Small intestine (tissue), 7 donors: Measurements from ENCODE around the gene B4GALT3. TPM values are rescaled to one million over a fixed set of nuclear protein-coding genes. Genes with fewer than 3 reads are reported as not detected.
A peak's percentile ranks its signal among the peaks of the same experiment; 100 is the strongest.

ENCODE experiments used
- DNase-seq, 2 donors: peaks; one replicate each; pipeline versions ENCODE4 v3.0.0 to v3.0.0-alpha.2; 2013
- FAIRE-seq: peaks from 2 replicates; lab custom pipeline; 2012; peaks lifted over from hg19 to GRCh38; lab: Jason Lieb, UNC
- H3K27ac ChIP-seq, 3 donors: one replicate each; pipeline ENCODE4 v1.5.1; 2013; ENCODE audit warnings: low read length in 2 of 3, mild to moderate bottlenecking in 2 of 3, control low read depth in 1 of 3, inconsistent platforms in 1 of 3, low read depth in 1 of 3, moderate library complexity in 1 of 3
- H3K27me3 ChIP-seq, 3 donors: one replicate each; pipeline ENCODE4 v1.6.1; 2013; ENCODE audit warnings: low read length in 3 of 3, inconsistent platforms in 1 of 3; ENCODE audit not compliant: control insufficient read depth in 3 of 3, insufficient read depth in 3 of 3
- H3K36me3 ChIP-seq, 3 donors: one replicate each; pipeline ENCODE4 v1.6.1; 2013; ENCODE audit warnings: low read length in 3 of 3, inconsistent platforms in 1 of 3, low read depth in 1 of 3, mild to moderate bottlenecking in 1 of 3, moderate library complexity in 1 of 3; ENCODE audit not compliant: control insufficient read depth in 3 of 3, insufficient read depth in 2 of 3
- H3K4me1 ChIP-seq, 3 donors: one replicate each; pipeline ENCODE4 v1.6.1; 2013; ENCODE audit warnings: low read length in 2 of 3, inconsistent platforms in 1 of 3, low read depth in 1 of 3, mild to moderate bottlenecking in 1 of 3, moderate library complexity in 1 of 3; ENCODE audit not compliant: control insufficient read depth in 3 of 3, insufficient read depth in 2 of 3
- H3K4me3 ChIP-seq, 3 donors: one replicate each; pipeline ENCODE4 v1.5.1; 2013; ENCODE audit warnings: low read length in 3 of 3, control low read depth in 1 of 3, inconsistent platforms in 1 of 3, low read depth in 1 of 3, mild to moderate bottlenecking in 1 of 3, moderate library complexity in 1 of 3
- H3K9me3 ChIP-seq, 2 donors: one replicate each; pipeline ENCODE4 v1.6.1; 2013; ENCODE audit warnings: low read depth in 1 of 2, low read length in 1 of 2; ENCODE audit not compliant: control insufficient read depth in 2 of 2, insufficient read depth in 1 of 2
- WGBS, 3 donors: extraction: QIAGEN DNeasy Blood & Tissue Kit; methylation state at CpG; one replicate each; pipeline ENCODE4 v1.1.7; 2013; 5-methylcytosine and 5-hydroxymethylcytosine counted together
- polyA plus RNA-seq, 4 donors: library from polyadenylated mRNA; stranded (reverse) in 3 of 4; unstranded in 1 of 4; fragments of 200-250 nt in 3 of 4; fragments of 120-200 nt in 1 of 4; gene quantifications; one replicate each; pipeline versions ENCODE4 v1.2.1 to v1.2.3, GENCODE V29; 2013
- donor health status: healthy with polysubstance abuse.
- donor health status: control.
- donor health status: control.
- donor health status: Bipolar disorder and iron deficiency.
- donor health status: healthy.

The B4GALT3 gene
- polyA plus RNA-seq, 4 donors, result 16.5 to 38.0 (median 29.7) TPM

DNA sequence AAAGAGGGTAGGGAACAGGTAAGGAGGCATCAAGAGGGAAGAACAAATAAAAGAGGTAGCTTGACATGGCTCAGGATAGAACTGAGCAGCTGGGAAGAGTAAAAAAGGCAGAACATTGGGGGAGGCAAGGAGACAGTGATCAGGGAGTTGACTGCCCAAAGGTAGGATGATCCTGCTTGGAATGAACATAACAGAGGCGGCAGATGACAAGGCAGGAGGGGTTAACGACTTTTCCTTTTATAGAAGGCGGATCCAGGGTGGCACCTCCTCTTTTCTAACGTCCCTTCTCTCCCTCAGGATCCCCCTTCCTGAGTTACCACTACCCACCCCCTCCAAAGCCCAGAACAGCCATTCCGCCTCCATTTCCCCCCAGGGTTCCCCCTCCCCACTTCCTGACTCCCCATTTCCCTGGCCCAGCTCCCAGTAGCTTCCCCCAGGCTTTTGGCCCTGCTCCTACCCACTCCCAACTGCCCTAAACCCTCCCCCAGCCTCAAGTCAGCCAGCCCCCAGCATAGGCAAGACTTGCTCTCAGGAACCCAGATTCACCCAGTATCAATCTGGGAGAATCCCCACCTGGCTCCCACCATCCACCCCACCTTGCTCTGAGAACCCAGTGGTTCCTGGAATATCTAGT, 22.3 kb upstream of the B4GALT3 start:
- Histone ChIP-seq H3K9me3 (no peaks in the 10 kb centered on the region), H3K27me3 (no peaks in the 10 kb centered on the region), H3K27ac (peak overlapping the region in 2 of 3 donors; percentile 94 to 98), H3K4me3 (no peak overlapping the region), H3K36me3 (peaks cover 0 to 9% (median 0%) of the 10 kb centered on the region in 3 donors), H3K4me1 (peaks cover 0 to 42% (median 12%) of the 10 kb centered on the region in 3 donors)
- DNase-seq (no peak), FAIRE-seq (no peak)
- WGBS, 3 donors, result 50 to 68% (median 54%) methylated on average over 2 to 5 of the region's 5 CpGs

DNA sequence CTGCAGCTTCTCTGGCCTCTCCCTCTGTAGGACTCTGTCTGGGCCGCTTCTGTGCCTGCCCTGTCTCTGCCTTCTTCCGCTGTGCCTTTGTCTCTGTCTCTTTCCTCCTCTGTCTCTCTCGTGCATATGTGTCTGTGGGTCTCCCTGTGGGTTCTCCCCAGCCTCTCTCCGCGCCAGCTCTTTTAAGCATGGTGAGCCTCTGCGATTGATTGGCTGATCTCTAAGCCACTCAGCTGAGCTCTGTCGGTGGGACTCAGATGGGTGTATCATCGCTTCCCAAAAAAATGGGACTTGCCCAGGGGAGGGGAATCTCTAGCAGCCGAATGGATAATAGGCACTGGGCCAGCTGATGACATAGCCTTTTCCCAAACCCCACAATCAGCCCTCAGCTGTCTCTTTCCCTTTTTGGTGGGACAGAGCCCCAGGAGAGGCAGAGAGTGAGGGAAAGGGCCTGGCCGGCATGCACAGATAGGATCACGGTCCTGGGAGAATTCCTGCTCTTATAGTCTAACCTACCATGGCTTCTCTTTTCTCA, 21.7 kb upstream of the B4GALT3 start, which contains the start of gene ADAMTS4:
Gene ADAMTS4 (minus strand): TSS at position 158 of the 535 bp plus-strand sequence. CDS start 427 bp downstream, outside the sequence.
- DNase-seq (peak in 1 of 2 donors; percentile 46), FAIRE-seq (no peak)
- no peaks in the 10 kb centered on the region for H3K9me3 ChIP-seq
- H3K36me3 ChIP-seq, result peaks cover 0 to 9% (median 0%) of the 10 kb centered on the region in 3 donors
- WGBS, 3 donors, result 53 to 75% (median 71%) methylated on average over 11 of the region's 11 CpGs
- H3K27ac ChIP-seq, result peak within 1 kb of the TSS in 2 of 3 donors; percentile 94 to 98
- no peaks in the 10 kb centered on the region for H3K27me3 ChIP-seq
- peaks cover 0 to 42% (median 12%) of the 10 kb centered on the region in 3 donors for H3K4me1 ChIP-seq
- H3K4me3 ChIP-seq, result peak within 1 kb of the TSS in 2 of 3 donors; percentile 7 to 28

DNA sequence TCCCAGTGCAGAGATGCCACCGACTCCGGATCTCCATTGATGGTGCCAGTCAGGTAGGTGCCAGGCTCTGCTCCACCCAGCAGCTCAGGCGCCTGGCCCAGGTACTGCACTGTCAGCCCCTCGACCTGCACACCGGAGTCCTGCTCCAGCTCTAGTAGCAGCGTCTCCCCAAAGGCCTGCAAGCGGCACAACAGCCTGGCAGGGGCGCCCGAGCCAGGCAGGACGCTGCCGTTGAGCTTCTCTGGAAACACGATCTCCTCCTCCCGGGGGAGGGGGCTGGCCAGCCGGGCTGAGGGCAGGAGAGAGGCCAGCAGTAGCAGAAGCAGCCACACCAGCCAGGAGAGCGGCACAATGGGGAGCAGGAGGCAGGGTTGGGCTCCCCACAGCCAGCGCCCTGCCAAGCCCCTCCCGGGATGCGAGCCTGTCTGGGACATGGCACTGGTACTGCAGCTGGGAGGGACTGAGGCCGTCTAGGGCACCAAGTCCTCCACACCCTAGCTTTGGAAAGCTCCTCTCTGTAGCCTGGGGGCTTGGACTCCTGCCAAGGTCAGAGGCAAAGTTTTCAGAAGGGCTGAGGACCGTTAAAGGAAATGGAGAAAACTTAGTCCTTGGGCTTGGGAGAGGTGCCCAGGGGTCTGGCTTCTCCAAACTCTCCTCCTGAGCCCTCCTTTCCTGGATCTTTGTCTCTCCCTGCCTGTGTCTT, 21.0 kb upstream of the B4GALT3 start:
- 22 to 45% (median 37%) methylated on average over 20 of the region's 20 CpGs for WGBS, 3 donors
- peak overlapping the region in 2 of 3 donors; percentile 38 to 98 for H3K27ac ChIP-seq
- H3K27me3 ChIP-seq, result no peaks in the 10 kb centered on the region
- DNase-seq (no peak), FAIRE-seq (no peak)
- no peaks in the 10 kb centered on the region for H3K9me3 ChIP-seq
- H3K4me1 ChIP-seq, result peaks cover 0 to 37% (median 10%) of the 10 kb centered on the region in 3 donors
- peak overlapping the region in 2 of 3 donors; percentile 7 to 28 for H3K4me3 ChIP-seq
- peaks cover 0 to 4% (median 0%) of the 10 kb centered on the region in 3 donors for H3K36me3 ChIP-seq

DNA sequence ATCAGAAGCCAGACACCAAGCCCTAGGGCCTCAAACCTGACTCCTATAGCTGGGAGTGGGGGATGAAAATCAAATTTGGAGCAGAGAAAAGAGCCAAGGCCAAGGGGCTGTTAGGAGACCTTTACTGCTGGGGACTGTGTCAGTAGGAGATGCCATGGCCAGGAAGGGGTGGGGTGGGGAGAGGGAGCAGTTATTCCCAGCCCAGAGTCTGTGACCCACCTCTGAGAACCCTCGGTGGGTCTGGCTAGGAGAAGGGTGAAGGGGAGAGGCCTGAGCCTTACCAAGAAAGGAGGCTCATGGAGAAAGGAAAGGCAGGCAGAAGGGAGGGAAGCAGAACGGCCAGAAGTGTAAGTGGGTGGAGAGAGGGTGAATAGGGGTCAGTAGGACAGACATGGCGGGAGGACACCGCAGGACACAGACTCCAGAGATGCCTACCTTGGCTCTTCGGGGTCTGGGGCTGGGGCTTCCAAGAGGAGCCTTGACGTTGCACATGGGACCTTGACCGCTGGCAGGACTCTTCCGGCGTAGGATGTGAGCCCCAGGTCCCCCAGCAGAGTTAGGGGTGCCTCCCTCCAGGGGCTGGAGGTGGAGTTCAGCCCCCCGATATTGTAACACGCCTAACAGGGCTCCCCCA, 20.4 kb upstream of the B4GALT3 start:
- DNase-seq (no peak), FAIRE-seq (no peak)
- peak overlapping the region in 2 of 3 donors; percentile 7 to 28 for H3K4me3 ChIP-seq
- peaks cover 0 to 2% (median 0%) of the 10 kb centered on the region in 3 donors for H3K36me3 ChIP-seq
- H3K9me3 ChIP-seq, result no peaks in the 10 kb centered on the region
- WGBS, 3 donors, result 57 to 84% (median 70%) methylated on average over 11 of the region's 11 CpGs
- no peaks in the 10 kb centered on the region for H3K27me3 ChIP-seq
- H3K27ac ChIP-seq, result peak overlapping the region in 2 of 3 donors; percentile 66 to 98
- H3K4me1 ChIP-seq, result peaks cover 0 to 34% (median 7%) of the 10 kb centered on the region in 3 donors

DNA sequence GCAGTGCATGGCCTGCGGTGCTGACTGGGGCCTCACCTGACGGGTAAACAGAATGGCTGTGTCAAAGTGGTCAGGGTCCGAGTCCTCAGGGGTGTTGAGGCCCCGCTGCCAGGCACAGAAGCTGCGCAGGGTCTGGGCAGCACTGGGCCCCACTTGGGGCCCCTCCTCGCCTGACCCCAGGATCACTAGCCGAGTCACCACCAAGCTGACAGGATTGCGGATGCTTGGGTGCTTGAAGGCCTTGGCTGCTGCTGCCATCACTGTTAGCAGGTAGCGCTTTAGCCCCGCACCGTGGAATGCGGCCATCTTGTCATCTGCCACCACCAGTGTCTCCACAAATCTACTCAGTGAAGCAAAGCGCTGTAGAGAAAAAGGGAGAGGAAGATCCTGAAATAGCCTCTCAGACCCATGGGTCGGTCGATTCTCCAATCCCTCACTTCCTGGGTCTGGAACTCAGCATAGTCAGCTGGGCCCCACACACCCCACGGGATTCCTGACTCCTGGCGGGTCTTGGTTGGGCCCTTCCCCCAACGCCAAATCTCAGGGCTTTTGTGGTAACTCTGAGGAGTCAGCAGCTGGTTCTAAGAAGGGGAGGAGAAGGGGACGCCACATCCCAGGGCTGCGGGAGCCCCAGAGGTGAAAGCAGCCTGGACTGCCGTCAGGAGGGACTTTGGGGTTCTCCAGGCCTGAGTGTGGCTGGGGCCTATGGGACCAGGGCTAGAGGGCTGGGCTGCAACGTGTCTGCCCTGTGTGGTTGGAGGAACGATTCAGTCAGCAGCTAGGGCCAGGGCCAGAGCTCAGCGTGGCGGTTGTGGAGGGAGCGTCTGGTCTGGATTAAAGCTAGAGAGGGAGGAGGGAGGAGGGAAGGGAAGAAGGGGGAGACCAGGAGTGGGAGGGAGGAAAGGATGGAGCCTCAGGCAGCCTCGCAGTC, 19.5 kb upstream of the B4GALT3 start:
- peaks cover 0 to 32% (median 7%) of the 10 kb centered on the region in 3 donors for H3K4me1 ChIP-seq
- FAIRE-seq (no peak), DNase-seq (peak in 1 of 2 donors; percentile 28)
- no peaks in the 10 kb centered on the region for H3K27me3 ChIP-seq
- H3K4me3 ChIP-seq, result peak overlapping the region in 1 of 3 donors; percentile 28
- no peaks in the 10 kb centered on the region for H3K9me3 ChIP-seq
- 70 to 90% (median 86%) methylated on average over 27 of the region's 27 CpGs for WGBS, 3 donors
- peaks cover 0 to 5% (median 0%) of the 10 kb centered on the region in 3 donors for H3K36me3 ChIP-seq
- peak overlapping the region in 2 of 3 donors; percentile 66 to 98 for H3K27ac ChIP-seq

DNA sequence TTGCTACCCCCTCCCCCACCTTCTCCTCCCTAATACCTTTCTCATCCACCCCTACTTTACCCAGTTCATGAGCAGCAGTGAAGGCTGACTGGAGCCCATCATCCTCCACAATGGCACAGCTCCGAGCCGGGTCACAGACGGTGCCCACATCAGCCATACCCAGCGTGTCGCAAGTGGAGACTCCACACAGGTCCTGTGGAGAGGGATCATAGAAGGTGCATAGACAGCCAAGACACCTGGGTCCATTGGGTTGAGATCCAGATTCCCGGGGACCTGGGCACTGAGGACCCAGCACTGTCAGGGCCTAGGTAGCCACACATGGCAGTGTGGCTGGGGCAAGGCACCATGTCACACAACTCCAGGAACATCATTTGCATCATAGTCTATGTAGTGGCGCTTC, 18.8 kb upstream of the B4GALT3 start:
- Histone ChIP-seq H3K27me3 (peaks cover 0 to 3% (median 0%) of the 10 kb centered on the region in 3 donors), H3K4me1 (peaks cover 0 to 25% (median 3%) of the 10 kb centered on the region in 3 donors), H3K4me3 (no peak overlapping the region), H3K27ac (peak overlapping the region in 2 of 3 donors; percentile 66 to 98), H3K9me3 (no peaks in the 10 kb centered on the region), H3K36me3 (peaks cover 0 to 10% (median 0%) of the 10 kb centered on the region in 3 donors)
- FAIRE-seq (no peak), DNase-seq (no peak)
- 93 to 97% (median 95%) methylated on average over 7 of the region's 7 CpGs for WGBS, 3 donors

DNA sequence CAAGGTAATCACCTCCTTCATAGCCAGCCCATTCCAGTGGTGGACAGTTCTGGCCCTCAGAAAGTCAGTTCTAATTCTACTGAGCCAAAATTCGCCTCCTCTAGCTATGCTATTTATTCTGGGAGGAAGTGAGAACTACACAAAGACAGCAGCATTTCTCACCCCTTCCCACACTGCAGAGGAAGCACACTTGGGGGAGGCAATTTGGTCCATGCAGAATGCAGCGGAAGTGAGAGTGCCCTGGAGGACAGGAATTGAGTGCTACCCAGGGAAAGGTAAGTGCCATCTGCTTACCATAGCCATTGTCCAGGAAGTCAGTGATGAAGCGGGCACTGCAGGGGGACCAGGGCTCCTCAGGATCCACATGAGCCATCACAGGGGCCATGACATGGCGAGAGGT, 17.9 kb upstream of the B4GALT3 start:
- Histone ChIP-seq H3K27ac (peak overlapping the region in 1 of 3 donors; percentile 29), H3K4me3 (no peak overlapping the region), H3K4me1 (peaks cover 0 to 16% (median 3%) of the 10 kb centered on the region in 3 donors), H3K27me3 (peaks cover 0 to 4% (median 0%) of the 10 kb centered on the region in 3 donors), H3K9me3 (no peaks in the 10 kb centered on the region), H3K36me3 (peaks cover 0 to 13% (median 0%) of the 10 kb centered on the region in 3 donors)
- FAIRE-seq (no peak), DNase-seq (no peak)
- WGBS, 3 donors, result 79 to 81% (median 80%) methylated on average over 4 of the region's 4 CpGs
